HG03378 (cell line): ENCODE measurements around the gene PECR.
"Not testable (repeated sequence)": the region's sequence is repeated elsewhere in the genome, so short reads cannot be mapped to it uniquely, and the experiment has no call there.

ENCODE experiments used
- ATAC-seq: cut with Tn5 transposase; IDR thresholded peaks from one replicate; pipeline ENCODE4 v1.9.1; 2021; ENCODE audit warnings: mild to moderate bottlenecking, moderate library complexity; ENCODE audit not compliant: unreplicated experiment

The PECR gene

GRCh38 chr2:216107320-216107719, 25.7 kb upstream of the PECR start:
- no peak for ATAC-seq

GRCh38 chr2:216104691-216105090, 23.1 kb upstream of the PECR start:
- no peak for ATAC-seq

- no peak for ATAC-seq
Observed at GRCh38 chr2:216103213-216103612, 21.6 kb upstream of the PECR start.

DNA sequence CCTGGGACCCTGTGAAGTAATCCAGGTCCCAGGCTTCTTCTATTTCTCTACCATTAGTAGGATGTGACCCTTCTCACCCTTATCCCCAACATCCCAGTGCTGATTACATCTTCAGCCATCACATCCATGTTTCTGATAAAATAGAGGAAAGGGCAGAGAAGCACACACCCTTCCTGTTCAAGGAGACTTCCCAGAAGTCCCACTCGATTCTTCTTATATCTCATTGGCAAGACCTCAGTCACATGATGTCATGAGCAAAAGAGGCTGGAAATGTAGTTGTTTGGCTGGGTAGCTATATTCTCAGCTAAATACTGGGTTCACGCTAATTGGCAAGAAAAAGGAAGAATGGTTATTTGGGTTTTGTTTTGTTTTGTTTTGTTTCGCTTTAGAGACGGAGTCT, 19.5 kb upstream of the PECR start:
- no peak for ATAC-seq

GRCh38 chr2:216098421-216099334, 17.1 kb upstream of the PECR start:
- ATAC-seq, result no peak

- ATAC-seq, result no peak
Observed at GRCh38 chr2:216094701-216095100, 13.1 kb upstream of the PECR start.

- ATAC-seq, result no peak
Observed at GRCh38 chr2:216092646-216093045, 11.0 kb upstream of the PECR start.

DNA sequence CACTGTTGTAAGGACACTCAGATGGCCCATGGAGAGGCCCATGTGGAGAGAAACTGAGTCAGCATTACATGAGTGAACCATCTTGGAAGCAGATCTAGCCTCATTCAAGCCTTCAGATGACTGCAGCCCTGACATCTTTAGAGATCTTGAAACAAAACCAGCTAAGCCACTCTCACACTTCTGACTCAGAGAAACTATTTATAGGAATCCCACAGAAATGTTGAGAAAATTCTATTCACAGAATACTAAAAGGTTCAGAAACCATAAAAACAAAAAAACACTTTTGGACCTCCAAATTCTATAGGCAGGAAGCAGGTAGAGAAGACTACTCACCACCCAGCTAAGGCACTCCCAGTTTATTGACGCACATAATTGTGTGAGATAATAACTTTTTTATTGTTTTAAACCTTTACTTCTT, 8.8 kb upstream of the PECR start:
- ATAC-seq, result no peak

DNA sequence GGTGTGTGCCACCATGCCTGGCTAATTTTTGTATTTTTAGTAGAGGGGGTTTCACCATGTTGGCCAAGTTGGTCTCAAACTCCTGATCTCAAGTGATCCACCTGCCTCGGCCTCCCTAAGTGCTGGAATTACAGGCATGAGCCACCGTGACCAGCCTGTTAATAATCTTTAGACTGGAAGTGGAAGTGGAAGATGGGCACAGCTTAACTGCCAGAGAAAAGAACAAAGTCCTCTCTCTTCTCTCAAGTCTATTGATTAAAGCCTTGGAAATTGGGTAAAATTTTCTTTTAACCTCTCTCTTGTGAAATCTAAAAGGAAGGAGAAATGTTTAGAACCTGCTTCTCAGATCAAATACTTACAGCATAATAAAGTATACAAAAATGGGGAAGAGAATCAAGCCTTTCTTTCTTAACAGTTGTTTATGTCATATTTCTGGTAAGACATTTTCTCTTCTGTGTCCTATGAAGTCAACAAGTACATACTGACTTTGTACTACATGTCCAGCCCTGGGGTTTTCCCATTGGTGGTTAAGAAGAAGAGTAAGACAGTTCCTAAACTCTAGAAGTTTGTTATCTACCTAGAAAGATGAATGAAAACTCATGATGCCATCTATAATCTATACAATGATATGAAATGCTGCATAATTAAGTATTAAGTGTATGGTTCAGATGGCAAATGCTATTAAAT, 4.7 kb upstream of the PECR start:
- ATAC-seq, result no peak

GRCh38 chr2:216084547-216084946, 2.9 kb upstream of the PECR start:
- ATAC-seq, result no peak

GRCh38 chr2:216083464-216084281, 2.1 kb upstream of the PECR start:
- no peak for ATAC-seq

- ATAC-seq, result no peak
Observed at GRCh38 chr2:216082805-216083204, 1.2 kb upstream of the PECR start.

GRCh38 chr2:216082117-216082711, 605 bp upstream of the PECR start:
- ATAC-seq, result no peak

- peak; percentile 16 for ATAC-seq
Observed at GRCh38 chr2:216081012-216081411, 597 bp downstream of the PECR start.

DNA sequence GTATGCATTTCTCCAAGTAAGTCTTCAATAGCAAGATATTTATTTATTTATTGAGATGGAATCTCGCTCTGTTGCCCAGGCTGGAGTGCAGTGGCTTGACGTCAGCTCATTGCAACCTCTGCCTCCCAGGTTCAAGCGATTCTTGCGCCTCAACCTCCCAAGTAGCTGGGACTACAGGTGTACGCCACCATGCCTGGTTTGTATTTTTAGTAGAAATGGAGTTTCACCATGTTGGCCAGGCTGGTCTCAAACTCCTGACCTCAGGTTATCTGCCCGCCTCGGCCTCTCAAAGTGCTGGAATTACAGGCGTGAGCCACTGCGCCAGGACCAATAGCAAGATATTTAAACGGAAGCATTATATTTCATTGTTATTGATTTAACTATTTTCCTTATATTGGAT, 1.6 kb downstream of the PECR start:
- ATAC-seq, result not testable (repeated sequence)

DNA sequence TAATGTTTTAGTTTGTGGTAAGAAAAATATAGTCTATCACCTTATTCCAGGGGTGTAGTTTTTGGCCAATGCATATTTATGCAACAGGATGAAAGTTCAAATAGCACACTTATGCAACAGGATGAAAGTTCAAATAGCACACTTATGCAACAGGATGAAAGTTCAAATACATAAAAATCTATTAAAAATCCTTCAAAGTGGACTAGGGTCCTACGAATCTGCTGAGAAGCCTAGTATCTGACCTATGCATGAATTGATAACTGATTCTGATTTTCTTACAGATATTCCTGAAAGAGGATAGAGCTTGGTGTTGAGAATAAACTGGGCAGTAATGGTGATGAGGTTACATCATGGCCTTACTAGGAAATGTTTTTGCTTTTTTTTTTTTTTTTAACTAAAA, 2.8 kb downstream of the PECR start:
- no peak for ATAC-seq

DNA sequence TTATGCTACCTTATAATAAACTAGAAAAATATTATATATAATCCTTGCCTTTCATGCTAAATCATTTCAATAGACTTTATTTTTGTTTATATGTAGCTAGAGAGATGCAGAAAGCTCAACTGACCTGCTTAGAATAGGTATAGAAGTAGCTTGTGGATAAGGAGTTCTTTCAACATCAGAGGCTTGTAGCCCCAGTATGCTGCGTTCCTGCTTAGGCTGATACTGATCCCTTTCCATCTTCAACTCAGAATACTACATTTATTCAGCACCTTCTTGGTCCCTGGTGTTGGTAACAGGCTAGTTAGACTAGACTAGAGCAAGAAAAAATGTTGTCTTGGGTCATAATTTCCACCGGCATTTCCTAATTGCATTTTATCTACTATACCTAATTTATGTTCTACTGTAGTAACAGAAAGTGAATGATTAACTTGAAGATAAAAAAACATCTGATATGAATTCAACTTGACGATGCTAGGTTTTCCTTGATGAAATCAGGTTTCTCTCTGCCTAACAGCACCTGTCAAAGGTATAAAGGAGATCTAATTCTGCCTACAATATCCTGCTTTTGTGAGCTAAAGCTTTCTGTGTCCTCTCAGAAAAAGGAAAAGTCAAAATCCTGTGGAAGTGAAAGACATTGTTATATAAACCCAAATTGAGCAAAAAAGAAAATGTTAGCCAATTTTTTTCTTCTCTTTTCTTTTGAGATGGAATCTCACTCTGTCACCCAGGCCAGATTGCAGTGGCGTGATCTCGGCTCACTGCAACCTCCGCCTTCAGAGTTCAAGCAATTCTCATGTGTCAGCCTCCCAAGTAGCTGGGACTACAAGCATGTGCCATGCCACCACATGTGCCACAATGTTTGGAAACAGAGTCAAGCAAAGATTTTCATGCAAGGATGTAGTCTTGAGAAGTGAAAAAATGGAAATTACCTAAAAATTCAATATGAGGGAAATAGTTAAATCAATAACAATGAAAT, 5.8 kb downstream of the PECR start:
- ATAC-seq, result no peak

GRCh38 chr2:216074794-216075193, 6.8 kb downstream of the PECR start:
- ATAC-seq, result no peak

DNA sequence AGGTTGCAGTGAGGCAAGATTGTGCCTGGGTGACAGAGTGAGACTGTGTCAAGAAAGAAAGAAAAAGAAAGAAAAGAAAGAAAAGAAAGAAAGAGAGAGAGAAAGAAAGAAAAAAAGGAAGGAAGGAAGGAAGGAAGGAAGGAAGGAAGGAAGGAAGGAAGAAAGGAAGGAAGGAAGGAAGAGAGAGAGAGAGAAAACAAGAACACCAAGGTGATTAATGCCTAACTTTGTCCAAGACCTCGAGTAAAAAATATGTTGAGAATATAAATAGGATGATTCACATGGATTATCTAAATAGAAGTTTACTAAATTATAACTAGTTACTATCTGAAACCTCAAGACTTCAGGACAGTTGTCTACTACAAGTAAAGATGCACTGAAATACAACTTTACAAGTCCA, 7.2 kb downstream of the PECR start:
- no peak for ATAC-seq

- ATAC-seq, result no peak
Observed at GRCh38 chr2:216073773-216074172, 7.8 kb downstream of the PECR start.
